Glutamatergic neuron (in vitro differentiated cells): ENCODE measurements around the gene TRDN. TPM values are rescaled to one million over a fixed set of nuclear protein-coding genes. Genes with fewer than 3 reads are reported as not detected.
A peak's percentile ranks its signal among the peaks of the same experiment; 100 is the strongest.
"Not testable (repeated sequence)": the region's sequence is repeated elsewhere in the genome, so short reads cannot be mapped to it uniquely, and the experiment has no call there.

Source experiments
- DNase-seq: peaks from one replicate; pipeline ENCODE4 v3.0.0; 2022
- H3K27ac Mint-ChIP-seq: one replicate; pipeline ENCODE4 v1.8.0; 2020; ENCODE audit warnings: mild to moderate bottlenecking, mixed read lengths, inconsistent platforms; ENCODE audit not compliant: unreplicated experiment
- H3K27me3 Mint-ChIP-seq: one replicate; pipeline ENCODE4 v1.8.0; 2020; ENCODE audit warnings: mild to moderate bottlenecking, moderate library complexity, mixed read lengths, inconsistent platforms; ENCODE audit not compliant: unreplicated experiment
- H3K36me3 Mint-ChIP-seq: one replicate; pipeline ENCODE4 v1.8.0; 2020; ENCODE audit warnings: mild to moderate bottlenecking, mixed read lengths, inconsistent platforms; ENCODE audit not compliant: unreplicated experiment
- H3K4me1 Mint-ChIP-seq: one replicate; pipeline ENCODE4 v1.8.0; 2020; ENCODE audit warnings: mild to moderate bottlenecking, low read depth, mixed read lengths, inconsistent platforms; ENCODE audit not compliant: unreplicated experiment
- H3K4me3 Mint-ChIP-seq: one replicate; pipeline ENCODE4 v1.8.0; 2020; ENCODE audit warnings: mild to moderate bottlenecking, mixed read lengths, inconsistent platforms; ENCODE audit not compliant: unreplicated experiment
- H3K9me3 Mint-ChIP-seq: one replicate; pipeline ENCODE4 v1.8.0; 2020; ENCODE audit warnings: mild to moderate bottlenecking, moderate library complexity, mixed read lengths, inconsistent platforms; ENCODE audit not compliant: unreplicated experiment
- CTCF ChIP-seq: fragments of 200-600 bp; sonication (generic); IDR thresholded peaks from one replicate; pipeline ENCODE4 v1.5.0; 2021; ENCODE audit not compliant: partially characterized antibody, unreplicated experiment
- total RNA-seq: library from RNA; stranded (reverse); fragmentation: NEBNext Ultra II Directional; extraction: Animal tissue kit (Norgen Biotek cat#: 25700); gene quantifications from one replicate; pipeline ENCODE4 v1.2.1, GENCODE V29; 2021; ENCODE audit not compliant: unreplicated experiment

The TRDN gene
- total RNA-seq, 1 donor from 2014 or later: not detected

DNA sequence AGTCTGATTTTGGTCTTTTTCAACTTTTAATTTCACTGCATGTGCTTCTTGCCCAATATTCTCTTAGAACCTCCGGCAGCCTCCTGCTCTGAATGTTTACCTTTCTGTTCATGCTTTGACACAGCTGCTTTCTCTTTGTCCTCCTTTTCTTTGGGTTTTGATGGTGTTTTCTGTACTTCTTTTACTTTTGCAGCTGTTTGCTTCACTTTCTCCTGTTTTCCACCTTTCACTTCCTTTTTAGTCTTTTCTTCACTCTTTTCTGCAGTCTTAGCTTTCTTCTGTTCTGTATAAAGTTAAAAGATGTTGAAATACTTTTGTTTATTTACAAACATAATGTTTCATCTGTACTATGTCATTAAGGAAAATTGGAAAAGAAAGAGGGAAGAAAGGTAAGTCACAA is 133.1 kb downstream of the TRDN start:
- H3K27me3 Mint-ChIP-seq: no peaks in the 10 kb centered on the region
- H3K36me3 Mint-ChIP-seq: no peaks in the 10 kb centered on the region
- no peak for TF ChIP-seq CTCF
- no peaks in the 10 kb centered on the region for H3K9me3 Mint-ChIP-seq
- H3K4me3 Mint-ChIP-seq: no peak overlapping the region
- no peaks in the 10 kb centered on the region for H3K4me1 Mint-ChIP-seq
- DNase-seq: no peak
- no peak overlapping the region for H3K27ac Mint-ChIP-seq

- Mint-ChIP-seq H3K27ac (no peak overlapping the region), H3K9me3 (no peaks in the 10 kb centered on the region), H3K36me3 (no peaks in the 10 kb centered on the region), H3K27me3 (no peaks in the 10 kb centered on the region), H3K4me1 (no peaks in the 10 kb centered on the region), H3K4me3 (no peak overlapping the region)
- no peak for TF ChIP-seq CTCF
- DNase-seq: no peak
These were observed 139.7 kb downstream of the TRDN start for GRCh38 chr6:123497025-123497424.

DNA sequence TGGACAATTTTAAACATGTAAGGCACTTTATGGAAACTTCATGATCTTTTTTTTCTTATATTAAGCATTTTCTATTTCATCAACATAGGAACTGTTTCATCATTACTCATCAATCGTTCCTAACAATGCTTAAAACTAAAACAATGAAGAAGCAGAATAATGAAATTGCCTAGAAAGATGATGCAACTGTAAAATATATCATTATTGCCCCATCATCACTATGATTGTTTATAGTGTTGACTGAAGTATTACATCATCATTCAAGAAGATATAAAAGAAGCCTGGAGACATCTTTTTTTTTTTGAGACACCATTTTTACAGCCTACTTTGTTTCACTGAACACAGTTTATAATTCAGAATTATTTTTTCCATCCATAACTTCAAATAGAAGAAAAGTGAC is 147.2 kb downstream of the TRDN start:
- no peak for TF ChIP-seq CTCF
- no peak for DNase-seq
- H3K36me3 Mint-ChIP-seq: no peaks in the 10 kb centered on the region
- no peak overlapping the region for H3K27ac Mint-ChIP-seq
- peaks cover 5% of the 10 kb centered on the region for H3K4me1 Mint-ChIP-seq
- H3K4me3 Mint-ChIP-seq: no peak overlapping the region
- H3K27me3 Mint-ChIP-seq: no peaks in the 10 kb centered on the region
- H3K9me3 Mint-ChIP-seq: peaks cover 2% of the 10 kb centered on the region

DNA sequence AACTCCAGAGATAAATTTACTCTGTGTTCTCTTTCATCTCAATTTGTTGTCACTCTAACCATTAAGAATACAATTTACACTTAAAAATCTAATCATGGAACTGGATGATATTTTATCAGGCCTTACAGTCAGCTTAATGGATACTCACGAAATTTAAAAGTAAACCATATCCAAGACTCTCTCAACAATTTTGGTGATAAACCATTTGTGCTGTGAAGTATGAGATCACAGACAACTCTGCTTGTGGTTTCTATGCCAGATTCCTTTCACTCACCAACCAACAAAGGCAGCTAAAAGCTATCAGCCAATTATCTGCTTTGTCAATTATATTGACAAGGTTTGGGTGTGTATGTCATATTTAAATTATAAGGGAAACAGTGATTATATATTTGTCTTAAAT is 155.8 kb downstream of the TRDN start:
- DNase-seq: no peak
- Mint-ChIP-seq H3K27ac (peak overlapping the region; percentile 82), H3K9me3 (peaks cover 2% of the 10 kb centered on the region), H3K4me1 (peaks cover 11% of the 10 kb centered on the region), H3K4me3 (peak overlapping the region; percentile 10), H3K27me3 (no peaks in the 10 kb centered on the region), H3K36me3 (no peaks in the 10 kb centered on the region)
- no peak for TF ChIP-seq CTCF

- not testable (repeated sequence) for H3K27me3 Mint-ChIP-seq, H3K4me3 Mint-ChIP-seq, H3K36me3 Mint-ChIP-seq, H3K9me3 Mint-ChIP-seq, DNase-seq, H3K4me1 Mint-ChIP-seq
- H3K27ac Mint-ChIP-seq: peak overlapping the region; percentile 44
These were observed 164.6 kb downstream of the TRDN start for GRCh38 chr6:123472025-123472702.
